ENCODE results near the gene TMEM94. TPM values are rescaled to one million over a fixed set of nuclear protein-coding genes. Genes with fewer than 3 reads are reported as not detected.

The TMEM94 gene
- total and polyA plus RNA-seq, 2 of the 13 experiments (the other 11 are each of a cell fraction or from before 2014, with no cell fraction given) = 32.6 to 134 TPM

- FAIRE-seq (no peak), ATAC-seq (no peak), DNase-seq (ENCODE audit: low spot score) (no peak)
- Histone ChIP-seq H3K79me2 (ENCODE audit: insufficient read depth, low read length) (no peaks in the 10 kb centered on the region), H3K4me3 (replicated peaks in 1 of 3; ENCODE audit: insufficient read depth in 1 of 3, low read depth in 2 of 3, low read length in 3 of 3) (no peak overlapping the region), H3K4me1 (ENCODE audit: insufficient read depth, low read length) (no peaks in the 10 kb centered on the region), H3K36me3 (replicated peaks in 1 of 2; ENCODE audit: control insufficient read depth in 1 of 2, insufficient read depth in 2 of 2, low read length in 2 of 2) (peaks cover 47 to 71% of the 10 kb centered on the region in 2 experiments), H3K27ac (ENCODE audit: extremely low read length, insufficient read depth, low read length) (no peak overlapping the region), H4K20me1 (ENCODE audit: insufficient read depth, low read length) (peaks cover 3% of the 10 kb centered on the region; the same call in 1 of the 2 replicates), H3K9ac (ENCODE audit: insufficient read depth, low read depth, low read length) (no peak overlapping the region), H3K9me3 (ENCODE audit: low read length) (no peaks in the 10 kb centered on the region), H3K27me3 (ENCODE audit: control insufficient read depth in 1 of 2, insufficient read depth in 2 of 2, low read length in 2 of 2) (no peaks in the 10 kb centered on the region), H2AFZ (ENCODE audit: low read length) (no peak overlapping the region), H3K4me2 (ENCODE audit: low read depth, low read length) (no peak overlapping the region)
- WGBS (ENCODE audit: low lambda C conversion rate) = 89% methylated on average over 11 of the region's 15 CpGs
- CTCF ChIA-PET (ENCODE audit: low intra/inter-chr PET ratio, low total read pairs) = no interaction called here
- intact Hi-C loops (cut with micrococcal nuclease; ENCODE audit: unreplicated experiment) = no loop called here
- POLR2A ChIA-PET = no interaction called here
- in situ Hi-C loops (cut with HindIII; ENCODE audit: extremely low pct_ligation_motif_present, low pct_unique_long_range_greater_than_20kb) = no loop called here
- no TSS peak for BruUV-seq (replicated peaks)
- TF ChIP-seq SALL1 (CRISPR knock-in tag; IDR thresholded peaks at IDR 0.05) = no peak
- peak; percentile 25 for TF ChIP-seq AGO2 (optimal IDR thresholded peaks at IDR 0.05; ENCODE audit: low read depth, low read length)
Observed at GRCh38 chr17:75491680-75492079, 35.2 kb downstream of the TMEM94 start.

- H3K9me3 ChIP-seq (ENCODE audit: low read length) = no peaks in the 10 kb centered on the region
- BruUV-seq (replicated peaks) = no TSS peak
- H3K9ac ChIP-seq (ENCODE audit: insufficient read depth, low read depth, low read length) = no peak overlapping the region
- POLR2A ChIA-PET = interaction anchor here (1.0 kb wide), 1 partner anchor 24 kb away, joined by 3 read pairs; the partner anchor contains the start of gene TSEN54
- TF ChIP-seq ZBTB49 (CRISPR knock-in tag; IDR thresholded peaks at IDR 0.05; ENCODE audit: borderline replicate concordance) = no peak
- TF ChIP-seq FOSL2 (CRISPR knock-in tag; IDR thresholded peaks at IDR 0.05) = no peak
- TF ChIP-seq SRY (CRISPR knock-in tag; IDR thresholded peaks at IDR 0.05) = no peak
- no peak for TF ChIP-seq TOE1 (CRISPR knock-in tag; IDR thresholded peaks at IDR 0.05)
- no peak for TF ChIP-seq TSC22D2 (CRISPR knock-in tag; IDR thresholded peaks at IDR 0.05; ENCODE audit: borderline replicate concordance)
- TF ChIP-seq ZC3H13 (CRISPR knock-in tag; IDR thresholded peaks at IDR 0.05) = 0 out of 2 replicates have a peak, but pooled peaks have one; percentile 4
- no peaks in the 10 kb centered on the region for H3K79me2 ChIP-seq (ENCODE audit: insufficient read depth, low read length)
- H3K4me2 ChIP-seq (ENCODE audit: low read depth, low read length) = no peak overlapping the region
- CTCF ChIA-PET (ENCODE audit: low intra/inter-chr PET ratio, low total read pairs) = no interaction called here
- WGBS (ENCODE audit: low lambda C conversion rate) = 91% methylated on average over 14 of the region's 23 CpGs
- ATAC-seq (no peak), DNase-seq (ENCODE audit: low spot score) (no peak), FAIRE-seq (no peak)
- no peaks in the 10 kb centered on the region for H3K4me1 ChIP-seq (ENCODE audit: insufficient read depth, low read length)
- H4K20me1 ChIP-seq (ENCODE audit: insufficient read depth, low read length) = peaks cover 3% of the 10 kb centered on the region; the same call in 1 of the 2 replicates
- H3K27me3 ChIP-seq (ENCODE audit: control insufficient read depth in 1 of 2, insufficient read depth in 2 of 2, low read length in 2 of 2) = no peaks in the 10 kb centered on the region
- intact Hi-C loops (cut with micrococcal nuclease; ENCODE audit: unreplicated experiment) = no loop called here
- H3K36me3 ChIP-seq (replicated peaks in 1 of 2; ENCODE audit: control insufficient read depth in 1 of 2, insufficient read depth in 2 of 2, low read length in 2 of 2) = peaks cover 51 to 75% of the 10 kb centered on the region in 2 experiments
- in situ Hi-C loops (cut with HindIII; ENCODE audit: extremely low pct_ligation_motif_present, low pct_unique_long_range_greater_than_20kb) = no loop called here
- H3K27ac ChIP-seq (ENCODE audit: extremely low read length, insufficient read depth, low read length) = no peak overlapping the region
- H3K4me3 ChIP-seq (replicated peaks in 1 of 3; ENCODE audit: insufficient read depth in 1 of 3, low read depth in 2 of 3, low read length in 3 of 3) = no peak overlapping the region
- no peak overlapping the region for H2AFZ ChIP-seq (ENCODE audit: low read length)
Observed at GRCh38 chr17:75492555-75493168, 36.2 kb downstream of the TMEM94 start.

All from HepG2 (cell line).